ENCODE data around the gene LEPR. TPM values are rescaled to one million over a fixed set of nuclear protein-coding genes. Genes with fewer than 3 reads are reported as not detected.

LEPR gene
- total and polyA plus RNA-seq, 12 donors: 3.8 to 16.2 (median 6.8) TPM

DNA sequence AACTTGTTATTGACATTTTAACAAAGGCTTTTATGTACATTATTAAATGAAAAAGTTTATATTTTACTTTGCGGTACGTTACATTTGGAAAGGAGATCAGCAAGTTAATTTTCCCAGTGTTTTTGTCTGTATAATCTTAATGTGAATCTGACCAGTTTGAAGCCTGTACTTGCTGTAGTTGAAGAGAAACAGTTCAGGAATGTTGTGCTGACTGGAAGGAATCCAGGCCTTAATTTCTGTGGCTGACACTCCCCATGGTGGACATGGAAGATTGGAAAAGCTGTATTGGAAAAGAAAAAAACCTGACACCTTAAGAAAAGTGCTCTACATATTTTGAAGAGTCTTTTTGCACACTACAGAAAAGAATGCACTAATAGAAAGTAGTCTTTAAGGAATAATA, 15.5 kb downstream of the LEPR start:
- H3K36me3 ChIP-seq (replicated peaks in 1 of 2): peaks cover 0 to 24% of the 10 kb centered on the region in 2 donors
- DNase-seq: no peak
- H3K27me3 ChIP-seq: no peaks in the 10 kb centered on the region
- intact Hi-C loops (cut with DNase I): loop anchor here in 1 of 2 donors (10.0 kb wide), 1 partner anchor 249 kb away; no protein-coding TSS in a partner anchor
- TF ChIP-seq, protein P1, sequence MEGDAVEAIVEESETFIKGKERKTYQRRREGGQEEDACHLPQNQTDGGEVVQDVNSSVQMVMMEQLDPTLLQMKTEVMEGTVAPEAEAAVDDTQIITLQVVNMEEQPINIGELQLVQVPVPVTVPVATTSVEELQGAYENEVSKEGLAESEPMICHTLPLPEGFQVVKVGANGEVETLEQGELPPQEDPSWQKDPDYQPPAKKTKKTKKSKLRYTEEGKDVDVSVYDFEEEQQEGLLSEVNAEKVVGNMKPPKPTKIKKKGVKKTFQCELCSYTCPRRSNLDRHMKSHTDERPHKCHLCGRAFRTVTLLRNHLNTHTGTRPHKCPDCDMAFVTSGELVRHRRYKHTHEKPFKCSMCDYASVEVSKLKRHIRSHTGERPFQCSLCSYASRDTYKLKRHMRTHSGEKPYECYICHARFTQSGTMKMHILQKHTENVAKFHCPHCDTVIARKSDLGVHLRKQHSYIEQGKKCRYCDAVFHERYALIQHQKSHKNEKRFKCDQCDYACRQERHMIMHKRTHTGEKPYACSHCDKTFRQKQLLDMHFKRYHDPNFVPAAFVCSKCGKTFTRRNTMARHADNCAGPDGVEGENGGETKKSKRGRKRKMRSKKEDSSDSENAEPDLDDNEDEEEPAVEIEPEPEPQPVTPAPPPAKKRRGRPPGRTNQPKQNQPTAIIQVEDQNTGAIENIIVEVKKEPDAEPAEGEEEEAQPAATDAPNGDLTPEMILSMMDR (IDR thresholded peaks at IDR 0.05): no peak
- no peak for TF ChIP-seq POLR2A (IDR thresholded peaks at IDR 0.05)
- WGBS, 4 donors: 77 to 93% (median 84%) methylated on average over 2 of the region's 2 CpGs
- H3K9me3 ChIP-seq (replicated peaks in 1 of 3): no peaks in the 10 kb centered on the region
- no peak overlapping the region for H3K4me3 ChIP-seq
- H3K27ac ChIP-seq: no peak overlapping the region
- H3K4me1 ChIP-seq (replicated peaks in 1 of 2): peaks cover 0 to 16% of the 10 kb centered on the region in 2 donors

DNA sequence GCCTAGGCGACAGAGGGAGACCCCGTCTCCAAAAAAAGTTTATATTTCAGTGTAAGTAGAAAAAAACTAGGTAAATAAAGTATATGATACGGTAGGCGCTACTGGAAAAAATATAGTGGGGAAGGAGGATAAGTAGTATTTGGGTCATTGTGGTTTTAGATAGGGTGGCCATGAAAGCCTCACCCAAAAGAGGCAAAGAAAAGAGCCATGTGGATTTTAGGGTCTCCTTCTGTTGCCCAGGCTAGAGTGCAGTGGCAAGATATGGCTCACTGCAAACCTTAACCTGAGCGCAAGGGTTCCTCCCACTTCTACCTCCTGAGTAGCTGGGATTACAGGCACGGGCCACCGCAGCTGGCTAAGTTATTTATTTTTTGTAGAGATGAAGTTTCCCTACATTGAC, 17.1 kb downstream of the LEPR start:
- DNase-seq: no peak
- no peak overlapping the region for H3K4me3 ChIP-seq
- H3K4me1 ChIP-seq (replicated peaks in 1 of 2): peaks cover 0 to 9% of the 10 kb centered on the region in 2 donors
- H3K27ac ChIP-seq: no peak overlapping the region
- H3K27me3 ChIP-seq: no peaks in the 10 kb centered on the region
- H3K9me3 ChIP-seq (replicated peaks in 1 of 3): no peaks in the 10 kb centered on the region
- TF ChIP-seq, protein P1 (IDR thresholded peaks at IDR 0.05): no peak
- no peak for TF ChIP-seq POLR2A (IDR thresholded peaks at IDR 0.05)
- H3K36me3 ChIP-seq (replicated peaks in 1 of 2): peaks cover 0 to 12% of the 10 kb centered on the region in 2 donors
- intact Hi-C loops (cut with DNase I): loop anchor here in 1 of 2 donors (10.0 kb wide), 1 partner anchor 247 kb away; no protein-coding TSS in a partner anchor
- WGBS, 4 donors: 96 to 99% (median 97%) methylated on average over 7 of the region's 7 CpGs

DNA sequence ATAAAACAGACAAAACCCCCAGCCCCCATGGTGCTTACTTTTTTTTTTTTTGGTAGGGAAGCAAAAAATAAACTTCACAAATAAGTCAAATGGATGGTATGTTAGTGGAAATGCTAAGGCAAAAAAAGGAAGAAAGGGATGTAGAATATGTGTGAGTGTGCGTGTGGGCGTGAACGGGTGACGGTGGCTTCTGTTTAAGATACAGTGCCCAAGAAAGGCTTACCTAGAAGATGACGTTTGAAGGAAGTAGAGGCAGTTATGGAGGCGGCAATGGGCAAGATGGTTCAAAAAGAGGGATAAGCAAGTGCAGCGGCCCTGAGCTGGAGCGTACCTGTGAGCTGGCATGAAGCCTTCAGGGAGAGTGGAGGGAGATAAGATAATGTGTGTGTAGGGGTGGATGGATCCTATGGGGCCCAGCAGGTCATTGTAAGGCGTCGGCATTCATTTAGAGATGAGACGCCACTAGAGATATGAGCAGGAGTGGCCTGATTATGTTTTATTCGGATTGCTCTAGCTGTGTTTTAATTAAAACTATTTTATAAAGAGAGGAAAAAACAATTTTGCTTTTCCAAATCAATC, 19.9 kb downstream of the LEPR start:
- WGBS, 4 donors: 85 to 89% (median 88%) methylated on average over 12 of the region's 12 CpGs
- intact Hi-C loops (cut with DNase I): no loop called here

DNA sequence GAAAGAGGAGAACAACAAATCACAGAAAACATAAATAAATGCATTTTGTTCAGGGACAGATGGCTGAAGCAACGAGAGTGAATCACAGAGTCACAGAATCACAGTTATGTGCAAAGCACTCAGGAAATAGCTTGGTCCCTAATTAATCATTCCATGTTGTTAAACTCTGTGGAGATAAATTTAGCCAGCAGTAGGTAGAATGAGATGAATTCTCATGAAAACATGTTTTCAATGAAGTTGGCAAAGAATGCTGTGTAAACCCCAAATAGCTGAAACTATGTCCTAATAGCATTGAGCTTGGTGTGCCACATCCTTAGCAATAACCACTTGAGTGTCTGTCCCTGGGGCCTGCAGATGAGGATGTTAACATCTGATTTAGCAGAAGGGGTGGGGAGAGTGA, 20.4 kb downstream of the LEPR start:
- TF ChIP-seq, protein P1 (IDR thresholded peaks at IDR 0.05): no peak
- no peak for TF ChIP-seq POLR2A (IDR thresholded peaks at IDR 0.05)
- Histone ChIP-seq H3K4me1 (replicated peaks in 1 of 2) (peaks cover 0 to 9% of the 10 kb centered on the region in 2 donors), H3K27ac (no peak overlapping the region), H3K36me3 (replicated peaks in 1 of 2) (no peaks in the 10 kb centered on the region), H3K4me3 (no peak overlapping the region), H3K9me3 (replicated peaks in 1 of 3) (no peaks in the 10 kb centered on the region), H3K27me3 (no peaks in the 10 kb centered on the region)
- intact Hi-C loops (cut with DNase I): no loop called here
- WGBS, 4 donors: 18 to 32% (median 21%) methylated on average over 1 of the region's 1 CpG
- no peak for DNase-seq

More for the DNA sequence above, 19.9 kb downstream of the LEPR start:
- no peak for TF ChIP-seq POLR2A (IDR thresholded peaks at IDR 0.05)
- TF ChIP-seq, protein P1 (IDR thresholded peaks at IDR 0.05): no peak
- no peak for DNase-seq
- Histone ChIP-seq H3K27ac (no peak overlapping the region), H3K9me3 (replicated peaks in 1 of 3) (no peaks in the 10 kb centered on the region), H3K4me1 (replicated peaks in 1 of 2) (peaks cover 0 to 9% of the 10 kb centered on the region in 2 donors), H3K4me3 (no peak overlapping the region), H3K36me3 (replicated peaks in 1 of 2) (no peaks in the 10 kb centered on the region), H3K27me3 (no peaks in the 10 kb centered on the region)

All from adrenal gland (tissue), 12 donors.